ENCODE data around the gene PPT1.
A peak's percentile ranks its signal among the peaks of the same experiment; 100 is the strongest.
"Not testable (repeated sequence)": the region's sequence is repeated elsewhere in the genome, so short reads cannot be mapped to it uniquely, and the experiment has no call there.

PPT1 gene

GRCh38 chr1:40053138-40053887, 43.7 kb downstream of the PPT1 start:
- DNase-seq = no peak

GRCh38 chr1:40050863-40051262, 46.2 kb downstream of the PPT1 start:
- DNase-seq = no peak

GRCh38 chr1:40049725-40050124, 47.3 kb downstream of the PPT1 start:
- no peak for DNase-seq

- no peak for DNase-seq
These were observed 49.3 kb downstream of the PPT1 start for GRCh38 chr1:40047769-40048168.

- no peak for DNase-seq
These were observed 49.8 kb downstream of the PPT1 start for GRCh38 chr1:40047276-40047675.

GRCh38 chr1:40045766-40046165, 51.3 kb downstream of the PPT1 start:
- DNase-seq = no peak

GRCh38 chr1:40045182-40045581, 51.9 kb downstream of the PPT1 start:
- no peak for DNase-seq

GRCh38 chr1:40044110-40044509, 52.9 kb downstream of the PPT1 start:
- DNase-seq = no peak

GRCh38 chr1:40042341-40042740, 54.7 kb downstream of the PPT1 start:
- DNase-seq = no peak

GRCh38 chr1:40041466-40041838, 55.6 kb downstream of the PPT1 start:
- DNase-seq = no peak

- peak; percentile 100 for DNase-seq
These were observed 56.3 kb downstream of the PPT1 start, which contains the start of gene CAP1 for GRCh38 chr1:40040511-40041465. Gene CAP1 (plus strand): TSS chr1:40040729. CDS start chr1:40059347, 18,618 bp downstream.

- DNase-seq = peak; percentile 49
These were observed 57.1 kb downstream of the PPT1 start for GRCh38 chr1:40039757-40040510.

GRCh38 chr1:40039245-40039756, 57.8 kb downstream of the PPT1 start:
- no peak for DNase-seq

GRCh38 chr1:40038697-40039096, 58.4 kb downstream of the PPT1 start:
- no peak for DNase-seq

- DNase-seq = not testable (repeated sequence)
These were observed 59.8 kb downstream of the PPT1 start for GRCh38 chr1:40037254-40037653.

- no peak for DNase-seq
These were observed 60.5 kb downstream of the PPT1 start for GRCh38 chr1:40036574-40036973.

GRCh38 chr1:40034869-40035268, 62.2 kb downstream of the PPT1 start:
- no peak for DNase-seq

- DNase-seq = peak; percentile 33
These were observed 64.7 kb downstream of the PPT1 start for GRCh38 chr1:40032240-40032891.

- no peak for DNase-seq
These were observed 66.4 kb downstream of the PPT1 start for GRCh38 chr1:40030528-40031135.

- no peak for DNase-seq
These were observed 67.4 kb downstream of the PPT1 start for GRCh38 chr1:40029608-40030007.

GRCh38 chr1:40027647-40028046, 69.4 kb downstream of the PPT1 start:
- no peak for DNase-seq

- no peak for DNase-seq
These were observed 72.4 kb downstream of the PPT1 start for GRCh38 chr1:40024671-40025070.
